Activated T-cell treated with anti-CD3 and anti-CD28 coated beads, Interleukin-2, amount 50 U/mL, for 72 hours (primary cell): Measurements from ENCODE around the gene CDKAL1. TPM values are rescaled to one million over a fixed set of nuclear protein-coding genes. Genes with fewer than 3 reads are reported as not detected.
A peak's percentile ranks its signal among the peaks of the same experiment; 100 is the strongest.
"Not testable (repeated sequence)": the region's sequence is repeated elsewhere in the genome, so short reads cannot be mapped to it uniquely, and the experiment has no call there.

ENCODE experiments used
- ATAC-seq, 2 donors: fragments of 150-1000 bp; cut with Tn5 transposase; replicated peaks in 1 of 2; 2 replicates each; pipeline ENCODE4 v1.10.0; 2021; ENCODE audit warnings: moderate library complexity in 2 of 2, mild to moderate bottlenecking in 1 of 2
- DNase-seq, 2 donors: peaks; one replicate each; pipeline ENCODE4 v3.0.0; 2021 to 2022; ENCODE audit warnings: mixed read lengths in 1 of 2
- H3K27ac Mint-ChIP-seq: one replicate; pipeline ENCODE4 v1.8.0; 2022; ENCODE audit warnings: mild to moderate bottlenecking, moderate library complexity, mixed read lengths
- H3K27me3 Mint-ChIP-seq: one replicate; pipeline ENCODE4 v1.8.0; 2022; ENCODE audit warnings: low read depth, mixed read lengths
- H3K36me3 Mint-ChIP-seq, 2 donors: one replicate each; pipeline ENCODE4 v1.8.0; 2022; ENCODE audit warnings: mixed read lengths in 2 of 2, mild to moderate bottlenecking in 1 of 2; ENCODE audit not compliant: insufficient read depth in 2 of 2
- H3K4me1 Mint-ChIP-seq: one replicate; pipeline ENCODE4 v1.8.0; 2022; ENCODE audit warnings: low read depth, mixed read lengths
- H3K4me3 Mint-ChIP-seq, 2 donors: one replicate each; pipeline ENCODE4 v1.8.0; 2022; ENCODE audit warnings: mild to moderate bottlenecking in 2 of 2, mixed read lengths in 2 of 2, moderate library complexity in 2 of 2
- H3K9me3 Mint-ChIP-seq, 2 donors: one replicate each; pipeline ENCODE4 v1.8.0; 2022; ENCODE audit warnings: mixed read lengths in 2 of 2
- total RNA-seq, 2 donors: library from RNA; stranded (reverse); gene quantifications; one replicate each; pipeline ENCODE4 v1.2.3, GENCODE V29; 2022

CDKAL1 gene
- total RNA-seq, 2 donors from 2014 or later, result 25.9 to 29.8 TPM

DNA sequence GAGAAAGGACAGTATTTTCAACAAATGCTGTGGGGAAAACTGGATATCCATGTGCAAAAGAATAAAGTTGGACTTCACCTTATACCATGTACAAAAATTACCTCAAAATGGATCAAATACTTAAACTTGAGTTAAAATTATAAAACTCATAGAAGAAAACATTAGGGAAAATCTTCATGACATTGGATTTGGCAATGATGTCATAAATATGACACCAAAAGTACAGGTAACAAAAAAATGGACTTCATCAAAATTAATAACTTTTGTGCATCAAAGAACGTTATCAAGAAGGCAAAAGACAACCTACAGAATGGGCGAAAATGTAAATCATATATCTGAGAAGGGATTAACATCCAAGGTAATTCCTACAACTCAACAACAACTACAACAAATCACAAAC, 704.0 kb downstream of the CDKAL1 start:
- ATAC-seq (no peak), DNase-seq (no peak)
- H3K27me3 Mint-ChIP-seq, result no peaks in the 10 kb centered on the region
- no peaks in the 10 kb centered on the region for H3K4me1 Mint-ChIP-seq
- H3K27ac Mint-ChIP-seq, result no peak overlapping the region
- H3K4me3 Mint-ChIP-seq, result no peak overlapping the region
- H3K9me3 Mint-ChIP-seq, result peaks cover 12 to 15% of the 10 kb centered on the region in 2 donors
- H3K36me3 Mint-ChIP-seq, result peaks cover 9 to 14% of the 10 kb centered on the region in 2 donors

DNA sequence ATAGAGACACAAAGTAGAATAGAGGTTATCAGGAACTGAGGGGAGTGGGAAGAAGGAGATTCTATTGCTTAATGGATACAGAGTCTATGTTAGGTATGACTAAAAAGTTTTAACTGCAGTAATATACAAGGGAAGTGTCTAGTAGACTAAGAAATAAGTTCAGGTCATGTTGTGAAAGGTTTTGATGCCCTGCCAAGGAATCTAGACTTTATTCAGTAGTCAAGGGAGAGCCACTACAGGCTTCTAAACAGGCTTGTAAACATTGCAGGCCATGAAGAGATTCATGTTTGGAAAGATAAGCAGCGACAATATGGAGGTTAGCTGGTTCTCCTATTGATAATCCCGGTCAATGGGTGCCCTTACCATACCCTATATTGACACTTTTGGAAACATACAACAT, 706.5 kb downstream of the CDKAL1 start:
- no peak overlapping the region for H3K4me3 Mint-ChIP-seq
- H3K4me1 Mint-ChIP-seq, result no peaks in the 10 kb centered on the region
- DNase-seq (no peak), ATAC-seq (no peak)
- peaks cover 9 to 12% of the 10 kb centered on the region in 2 donors for H3K9me3 Mint-ChIP-seq
- peaks cover 0 to 4% of the 10 kb centered on the region in 2 donors for H3K36me3 Mint-ChIP-seq
- H3K27me3 Mint-ChIP-seq, result no peaks in the 10 kb centered on the region
- H3K27ac Mint-ChIP-seq, result no peak overlapping the region

DNA sequence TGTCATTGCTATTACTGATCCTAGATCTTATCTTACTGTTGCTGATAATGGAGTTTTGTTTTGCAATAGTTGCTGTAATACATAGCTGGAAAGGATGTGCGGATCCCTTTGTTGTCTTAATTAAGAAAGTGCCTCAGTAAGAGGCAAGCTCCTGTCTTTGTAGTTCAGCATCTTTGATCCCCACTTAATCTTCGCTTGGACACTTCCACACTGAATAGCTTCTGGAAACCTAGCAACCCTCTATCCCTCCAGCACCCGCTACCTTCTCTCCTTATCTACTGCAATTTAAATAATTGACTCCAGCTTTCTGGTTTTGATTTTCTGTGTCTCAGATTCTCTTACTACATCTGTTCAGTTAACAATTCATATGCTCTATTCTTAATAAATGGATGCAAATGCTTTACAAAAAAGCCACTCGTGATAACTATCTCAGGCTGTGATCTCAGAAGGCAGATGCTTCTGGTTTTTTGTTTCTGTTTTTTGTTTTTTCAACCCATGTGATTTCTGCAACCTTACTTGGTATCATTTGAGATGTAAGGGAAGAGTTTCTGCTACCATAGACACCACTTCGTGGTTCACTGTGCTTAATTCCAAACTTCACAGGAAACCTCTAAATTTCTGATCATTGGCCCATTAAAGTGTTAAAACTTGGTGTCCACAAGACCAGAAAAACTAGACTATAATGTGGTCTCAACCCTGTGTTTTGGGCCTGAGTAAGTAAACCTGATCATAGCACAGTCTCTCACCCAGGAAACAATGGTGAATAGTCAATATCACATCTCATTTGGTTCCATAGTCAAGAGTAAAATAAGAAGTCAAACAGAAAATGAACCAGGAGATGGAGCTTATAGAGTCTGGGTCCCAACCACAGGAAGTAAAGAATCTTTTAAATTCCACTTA, 707.2 kb downstream of the CDKAL1 start:
- peaks cover 9 to 12% of the 10 kb centered on the region in 2 donors for H3K9me3 Mint-ChIP-seq
- no peak overlapping the region for H3K27ac Mint-ChIP-seq
- no peaks in the 10 kb centered on the region for H3K4me1 Mint-ChIP-seq
- ATAC-seq (no peak), DNase-seq (no peak)
- H3K27me3 Mint-ChIP-seq, result no peaks in the 10 kb centered on the region
- no peak overlapping the region for H3K4me3 Mint-ChIP-seq
- peaks cover 0 to 4% of the 10 kb centered on the region in 2 donors for H3K36me3 Mint-ChIP-seq

DNA sequence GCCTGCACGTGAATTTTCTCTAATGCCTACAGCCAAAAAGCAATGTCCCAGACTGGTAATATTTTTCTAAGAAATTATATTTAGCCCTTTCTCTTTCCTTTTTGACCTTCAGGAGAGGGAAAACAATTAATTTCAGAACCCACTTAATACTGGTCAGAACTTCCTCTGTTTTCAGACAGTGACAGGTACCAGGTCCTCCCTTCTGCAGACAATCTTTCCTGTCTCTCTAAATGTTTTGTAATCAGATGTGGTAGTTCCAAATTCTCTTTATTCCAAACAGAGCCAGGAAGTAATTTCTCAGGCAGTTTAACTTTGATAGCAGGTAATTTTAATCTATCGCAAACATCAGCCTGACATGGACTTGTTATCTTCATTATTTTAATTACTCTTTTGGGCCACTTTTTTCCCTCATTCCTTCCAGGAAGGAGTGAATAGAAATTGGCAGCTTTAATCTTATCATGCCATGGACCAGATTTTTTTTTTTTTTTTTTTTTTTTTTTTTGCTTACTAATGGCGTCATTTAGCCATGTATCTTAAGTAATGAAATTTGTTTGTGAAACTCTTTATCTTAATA, 710.7 kb downstream of the CDKAL1 start:
- Mint-ChIP-seq H3K36me3 (no peaks in the 10 kb centered on the region), H3K4me1 (no peaks in the 10 kb centered on the region), H3K9me3 (peaks cover 0 to 3% of the 10 kb centered on the region in 2 donors), H3K27me3 (no peaks in the 10 kb centered on the region), H3K4me3 (no peak overlapping the region), H3K27ac (no peak overlapping the region)
- ATAC-seq (no peak), DNase-seq (no peak)

DNA sequence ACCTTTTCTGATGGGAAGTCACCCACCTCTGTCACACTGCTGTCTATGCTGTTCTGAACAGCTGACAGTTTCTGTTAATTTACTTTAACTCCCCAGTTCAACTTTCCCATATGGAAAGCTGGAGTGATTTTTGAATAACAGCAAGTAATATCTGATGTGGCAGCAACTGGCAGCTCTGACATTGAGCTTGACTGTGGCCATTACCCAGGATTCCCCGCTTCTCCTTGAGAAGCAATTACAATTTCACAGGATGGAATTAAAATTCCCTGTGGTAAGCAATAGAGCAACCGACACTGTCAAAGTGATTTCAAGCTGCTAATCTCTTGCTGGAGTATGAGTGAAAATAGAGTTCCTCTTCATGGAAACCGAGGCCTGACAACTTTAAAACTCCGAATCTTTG, 711.2 kb downstream of the CDKAL1 start:
- DNase-seq (no peak), ATAC-seq (no peak)
- Mint-ChIP-seq H3K4me1 (no peaks in the 10 kb centered on the region), H3K36me3 (no peaks in the 10 kb centered on the region), H3K27ac (no peak overlapping the region), H3K27me3 (no peaks in the 10 kb centered on the region), H3K9me3 (peaks cover 0 to under 1% of the 10 kb centered on the region in 2 donors), H3K4me3 (no peak overlapping the region)

DNA sequence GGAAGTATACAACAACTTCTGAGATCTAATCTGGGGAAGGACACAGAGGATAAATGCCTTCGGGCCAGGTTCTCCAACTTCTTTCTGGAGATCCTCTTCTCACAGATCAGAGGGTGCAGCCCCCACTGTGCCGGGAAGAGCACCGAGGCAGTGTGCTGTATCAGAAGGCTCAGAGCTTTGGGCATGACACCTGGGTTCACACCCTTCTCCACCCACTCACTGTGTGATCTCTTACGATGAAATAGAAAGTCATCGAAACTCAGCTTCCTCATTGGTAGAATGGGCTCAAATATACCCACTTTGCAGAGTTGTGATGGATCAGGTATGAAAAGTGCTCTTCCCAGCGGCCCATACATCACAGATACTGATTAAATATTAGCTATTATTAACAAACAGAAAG, 711.8 kb downstream of the CDKAL1 start:
- H3K4me3 Mint-ChIP-seq, result no peak overlapping the region
- ATAC-seq, result no peak
- no peak overlapping the region for H3K27ac Mint-ChIP-seq
- no peak for DNase-seq
- no peaks in the 10 kb centered on the region for H3K4me1 Mint-ChIP-seq
- no peaks in the 10 kb centered on the region for H3K36me3 Mint-ChIP-seq
- H3K27me3 Mint-ChIP-seq, result no peaks in the 10 kb centered on the region
- H3K9me3 Mint-ChIP-seq, result no peaks in the 10 kb centered on the region

DNA sequence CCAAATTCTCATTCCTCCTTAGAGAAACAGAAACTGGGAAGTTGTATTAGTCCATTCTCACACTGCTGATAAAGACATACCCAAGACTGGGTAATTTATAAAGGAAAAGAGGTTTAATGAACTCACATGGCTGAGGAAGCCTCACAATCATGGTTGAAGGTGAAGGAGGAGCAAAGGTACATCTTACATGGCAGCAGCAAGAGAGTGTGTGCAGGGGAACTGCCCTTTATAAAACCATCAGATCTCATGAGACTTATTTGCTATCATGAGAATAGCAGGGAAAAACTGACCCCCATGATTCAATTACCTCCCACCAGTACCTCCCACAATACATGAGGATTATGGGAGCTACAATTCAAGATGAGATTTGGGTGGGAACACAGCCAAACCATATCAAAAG, 720.2 kb downstream of the CDKAL1 start:
- H3K4me3 Mint-ChIP-seq, H3K4me1 Mint-ChIP-seq, H3K27ac Mint-ChIP-seq, H3K36me3 Mint-ChIP-seq, DNase-seq, ATAC-seq, H3K9me3 Mint-ChIP-seq: not testable (repeated sequence)
- H3K27me3 Mint-ChIP-seq, result peaks cover 13% of the 10 kb centered on the region

DNA sequence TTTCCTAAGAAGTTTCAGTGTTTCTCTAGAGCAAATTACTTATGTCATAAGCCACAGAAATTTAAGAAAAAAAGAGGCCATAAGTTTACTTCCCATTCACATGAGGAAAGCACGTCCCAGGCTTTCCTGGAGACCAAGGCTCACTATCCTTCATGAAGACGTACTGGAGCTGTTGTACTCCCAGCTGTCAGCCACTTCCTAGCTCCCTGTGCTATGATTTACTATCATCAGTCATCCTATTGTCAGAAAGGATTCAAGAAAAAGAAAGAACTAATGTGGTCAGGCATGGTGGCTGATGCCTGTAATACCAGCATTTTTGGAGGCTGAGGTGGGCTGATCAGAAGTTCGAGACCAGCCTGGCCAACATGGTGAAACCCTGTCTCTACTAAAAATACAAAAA, 721.9 kb downstream of the CDKAL1 start:
- Mint-ChIP-seq H3K4me1 (peaks cover 4% of the 10 kb centered on the region), H3K36me3 (peaks cover 0 to 2% of the 10 kb centered on the region in 2 donors), H3K27me3 (peaks cover 22% of the 10 kb centered on the region), H3K4me3 (no peak overlapping the region), H3K9me3 (peaks cover 3 to 7% of the 10 kb centered on the region in 2 donors), H3K27ac (no peak overlapping the region)
- ATAC-seq (no peak), DNase-seq (no peak)

DNA sequence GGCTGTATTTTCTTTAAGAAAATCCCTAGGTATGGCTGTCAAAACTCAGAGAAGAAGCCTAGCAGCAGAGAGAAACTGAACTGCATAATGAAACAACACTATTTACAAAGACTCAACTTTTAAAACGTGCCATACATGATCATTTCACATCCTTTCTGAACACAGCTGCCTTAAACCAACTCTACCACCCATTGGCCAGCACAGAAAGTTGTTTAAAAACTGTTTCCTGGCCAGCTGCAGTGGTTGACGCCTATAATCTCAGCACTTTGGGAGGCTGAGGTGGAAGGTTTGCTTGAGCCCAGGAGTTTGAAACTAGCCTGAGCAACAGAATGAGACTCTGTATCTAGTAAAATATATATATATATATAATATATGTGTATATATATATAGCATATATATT, 722.9 kb downstream of the CDKAL1 start:
- DNase-seq (no peak), ATAC-seq (no peak)
- no peak overlapping the region for H3K4me3 Mint-ChIP-seq
- peaks cover 24% of the 10 kb centered on the region for H3K27me3 Mint-ChIP-seq
- H3K36me3 Mint-ChIP-seq, result peaks cover 0 to 2% of the 10 kb centered on the region in 2 donors
- H3K4me1 Mint-ChIP-seq, result peaks cover 5% of the 10 kb centered on the region
- H3K9me3 Mint-ChIP-seq, result peaks cover 3 to 7% of the 10 kb centered on the region in 2 donors
- H3K27ac Mint-ChIP-seq, result no peak overlapping the region

DNA sequence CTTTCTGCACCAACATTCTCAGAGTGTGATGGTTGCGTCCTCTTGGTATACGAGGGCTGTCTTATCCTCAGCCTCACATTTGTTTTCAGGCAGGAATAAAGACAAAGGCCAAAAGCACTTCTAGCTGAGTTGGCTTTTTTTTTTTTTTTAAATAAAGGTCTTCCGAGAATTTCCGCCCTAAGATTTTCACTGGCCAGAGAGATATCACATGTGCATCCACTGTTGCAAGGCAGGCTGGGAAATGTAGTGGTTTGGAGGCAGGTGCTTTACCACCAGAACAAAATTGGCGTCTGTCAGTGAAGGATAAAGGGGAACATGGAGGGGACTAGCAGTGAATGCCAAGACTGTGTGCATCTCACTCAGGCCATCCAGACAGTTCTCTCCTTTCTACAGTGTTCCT, 724.4 kb downstream of the CDKAL1 start:
- Mint-ChIP-seq H3K27ac (no peak overlapping the region), H3K9me3 (peaks cover 5 to 6% of the 10 kb centered on the region in 2 donors), H3K4me1 (peaks cover 7% of the 10 kb centered on the region), H3K36me3 (no peaks in the 10 kb centered on the region), H3K27me3 (peaks cover 24% of the 10 kb centered on the region), H3K4me3 (no peak overlapping the region)
- ATAC-seq (no peak), DNase-seq (no peak)

DNA sequence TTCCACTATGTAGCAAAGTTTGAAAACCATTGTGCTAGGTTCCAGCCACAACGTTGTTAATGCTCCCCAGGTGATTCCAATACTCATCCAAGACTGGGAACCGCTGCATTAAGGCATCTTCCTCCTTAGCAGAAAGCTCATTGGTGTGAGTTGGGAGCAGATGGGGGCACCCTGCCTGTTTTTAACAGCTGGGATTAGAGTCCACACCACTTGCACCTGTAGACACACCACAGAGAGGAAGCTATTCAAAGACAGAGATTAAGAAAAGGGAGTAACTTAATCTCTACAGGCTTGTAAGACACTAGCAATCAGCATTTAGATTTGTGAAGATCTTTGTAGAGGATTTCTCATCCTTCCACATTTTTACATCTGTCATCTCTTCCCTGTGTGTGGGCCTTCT, 725.4 kb downstream of the CDKAL1 start:
- no peaks in the 10 kb centered on the region for H3K36me3 Mint-ChIP-seq
- H3K9me3 Mint-ChIP-seq, result peaks cover 0 to 2% of the 10 kb centered on the region in 2 donors
- H3K4me1 Mint-ChIP-seq, result peaks cover 17% of the 10 kb centered on the region
- H3K27me3 Mint-ChIP-seq, result peaks cover 18% of the 10 kb centered on the region
- ATAC-seq, result no peak
- DNase-seq, result no peak
- no peak overlapping the region for H3K4me3 Mint-ChIP-seq
- H3K27ac Mint-ChIP-seq, result no peak overlapping the region

DNA sequence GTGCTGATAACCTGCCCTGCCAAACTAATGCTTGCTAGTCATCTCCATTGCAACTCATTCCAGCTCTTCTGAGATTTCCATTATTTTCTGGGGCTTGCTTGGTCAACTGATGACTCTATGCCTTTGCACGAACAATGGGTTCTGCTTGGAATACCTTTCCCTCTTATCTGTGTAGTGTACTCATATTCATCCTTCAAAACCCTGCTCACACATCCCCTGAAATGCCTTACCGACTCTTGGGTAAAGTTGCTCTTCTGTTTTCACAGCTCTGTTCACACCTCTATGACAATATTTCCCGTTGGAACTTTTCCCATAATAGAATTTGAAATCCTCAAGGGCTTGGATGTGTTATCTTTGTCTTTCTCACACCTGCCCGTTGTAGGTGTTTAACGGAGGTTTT, 728.2 kb downstream of the CDKAL1 start:
- Mint-ChIP-seq H3K36me3 (peaks cover 0 to 3% of the 10 kb centered on the region in 2 donors), H3K27me3 (peaks cover 22% of the 10 kb centered on the region), H3K4me1 (peaks cover 32% of the 10 kb centered on the region), H3K9me3 (peaks cover 3 to 5% of the 10 kb centered on the region in 2 donors), H3K27ac (peak overlapping the region; percentile 29), H3K4me3 (no peak overlapping the region)
- ATAC-seq, result no peak
- DNase-seq, result no peak

DNA sequence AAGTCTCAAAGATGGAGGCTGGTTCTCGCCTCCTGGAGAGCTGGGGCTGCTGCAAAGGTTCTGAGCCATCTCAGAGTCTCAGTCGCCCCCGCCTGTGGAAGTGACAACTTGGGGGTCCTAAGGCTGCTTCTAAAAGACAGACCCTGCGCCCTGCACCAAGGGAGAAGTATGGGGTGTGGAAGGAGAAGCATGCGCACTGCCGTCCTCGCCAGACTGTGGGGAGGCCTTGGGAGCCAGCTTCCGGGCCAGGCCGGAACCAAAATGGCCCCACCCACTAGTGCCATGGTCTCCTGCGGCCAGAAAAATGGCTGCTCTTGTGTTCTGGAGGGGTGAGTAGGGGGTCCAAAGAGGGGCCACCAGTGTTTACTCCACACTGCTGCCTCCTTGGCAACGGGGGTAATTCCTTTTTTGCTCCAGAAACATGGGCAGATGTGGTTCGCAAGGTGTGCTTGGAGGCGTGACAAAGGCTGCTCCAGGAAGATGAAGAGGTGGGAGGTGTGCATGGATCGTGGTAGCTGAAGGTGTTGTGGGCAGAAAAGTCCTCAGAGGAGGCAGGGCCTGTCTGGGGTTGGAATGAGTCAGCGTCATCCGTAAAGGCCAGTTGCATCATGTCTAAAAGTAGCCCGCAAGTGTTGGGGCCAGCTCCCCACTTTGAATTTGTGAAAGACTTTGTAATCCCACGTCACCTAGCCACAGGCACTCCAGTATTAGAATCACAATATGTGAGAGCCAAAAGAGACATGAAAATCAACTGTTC, 729.5 kb downstream of the CDKAL1 start:
- Mint-ChIP-seq H3K4me1 (peaks cover 32% of the 10 kb centered on the region), H3K27ac (no peak overlapping the region), H3K4me3 (peak overlapping the region; percentile 17 to 75), H3K36me3 (peaks cover 0 to 3% of the 10 kb centered on the region in 2 donors), H3K9me3 (peaks cover 3 to 5% of the 10 kb centered on the region in 2 donors), H3K27me3 (peaks cover 21% of the 10 kb centered on the region)
- ATAC-seq (peak in 1 of 2 donors; percentile 23), DNase-seq (peak; percentile 7 to 36)
